Prostate gland (tissue), 2 donors: ENCODE data around the gene TEX261.
A peak's percentile ranks its signal among the peaks of the same experiment; 100 is the strongest.

Source experiments
- CTCF ChIP-seq, 4 experiments: fragments of 200-600 bp in 2 of 4; fragments of 450-650 bp in 2 of 4; sonication (generic) in 2 of 4; IDR thresholded peaks; 1 replicate in 3 of 4; 2 replicates in 1 of 4; pipeline ENCODE4 v1.5.1; 2016 to 2019; ENCODE audit warnings: antibody characterized with exemption in 4 of 4, mild to moderate bottlenecking in 2 of 4, moderate library complexity in 2 of 4
- POLR2A ChIP-seq: fragments of 450-650 bp; IDR thresholded peaks from one replicate; pipeline ENCODE4 v1.6.1; 2016; ENCODE audit warnings: antibody characterized with exemption, mild to moderate bottlenecking
- POLR2AphosphoS5 ChIP-seq: sonication (generic); formaldehyde crosslinking; IDR thresholded peaks from one replicate; pipeline ENCODE4 v1.6.1; 2017; ENCODE audit warnings: antibody characterized with exemption

- peak; percentile 69 to 77 (median 74) for TF ChIP-seq CTCF (IDR thresholded peaks at IDR 0.05)
- TF ChIP-seq POLR2A: no peak
- TF ChIP-seq POLR2AphosphoS5: peak; percentile 41
Measured at GRCh38 chr2:71000780-71001591, 6.3 kb upstream of the TEX261 start.
